Muscle layer of duodenum (tissue), 2 donors: ENCODE results near the gene OR5B21.

Experiments used
- H3K27ac ChIP-seq: one replicate; pipeline ENCODE4 v1.7.0; 2013; ENCODE audit warnings: mild to moderate bottlenecking, low read length
- H3K27me3 ChIP-seq: one replicate; pipeline ENCODE4 v1.7.0; 2013; ENCODE audit warnings: low read depth, mild to moderate bottlenecking, control low read depth, low read length
- H3K36me3 ChIP-seq, 2 donors: one replicate each; pipeline ENCODE4 v1.7.0; 2013; ENCODE audit warnings: low read length in 2 of 2, control low read depth in 1 of 2, mild to moderate bottlenecking in 1 of 2; ENCODE audit not compliant: insufficient read depth in 2 of 2, control insufficient read depth in 1 of 2
- H3K4me1 ChIP-seq, 2 donors: one replicate each; pipeline ENCODE4 v1.7.0; 2013; ENCODE audit warnings: low read length in 2 of 2, mild to moderate bottlenecking in 2 of 2, control low read depth in 1 of 2, moderate library complexity in 1 of 2; ENCODE audit not compliant: insufficient read depth in 2 of 2, control insufficient read depth in 1 of 2
- H3K4me3 ChIP-seq, 2 donors: one replicate each; pipeline ENCODE4 v1.7.0; 2013; ENCODE audit warnings: low read length in 2 of 2, low read depth in 1 of 2, mild to moderate bottlenecking in 1 of 2
- H3K9me3 ChIP-seq, 2 donors: one replicate each; pipeline ENCODE4 v1.7.0; 2013; ENCODE audit warnings: low read length in 2 of 2, control low read depth in 1 of 2, mild to moderate bottlenecking in 1 of 2; ENCODE audit not compliant: control insufficient read depth in 1 of 2
- donor health status: healthy.

The OR5B21 gene

DNA sequence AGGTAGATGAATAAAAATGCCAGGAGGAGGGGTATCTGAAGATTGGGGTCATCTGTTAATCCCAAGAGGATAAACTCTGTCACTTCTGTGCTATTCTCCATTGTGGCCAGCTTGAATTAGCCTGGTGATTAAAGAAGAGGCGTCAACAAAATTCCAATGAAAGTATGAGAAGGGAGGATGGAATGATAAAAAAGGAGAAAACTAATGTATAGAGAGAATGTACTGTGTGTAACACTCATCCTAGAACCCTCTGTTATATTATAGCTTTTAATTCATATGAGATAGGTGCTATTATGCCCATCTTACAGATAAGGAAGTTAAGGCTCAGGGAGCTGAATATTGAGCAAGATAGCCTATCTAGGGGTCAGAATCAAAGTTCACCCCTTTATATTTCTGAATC, at the start of gene OR5B21:
Gene OR5B21, minus strand, starts transcription at position 101 of the 400 bp plus-strand sequence. Its CDS starts 0 bp downstream, at position 101.
- Histone ChIP-seq H3K27ac (no peak within 1 kb of the TSS), H3K4me3 (no peak within 1 kb of the TSS), H3K4me1 (no peaks in the 10 kb centered on the region), H3K36me3 (no peaks in the 10 kb centered on the region), H3K9me3 (no peaks in the 10 kb centered on the region), H3K27me3 (no peaks in the 10 kb centered on the region)

DNA sequence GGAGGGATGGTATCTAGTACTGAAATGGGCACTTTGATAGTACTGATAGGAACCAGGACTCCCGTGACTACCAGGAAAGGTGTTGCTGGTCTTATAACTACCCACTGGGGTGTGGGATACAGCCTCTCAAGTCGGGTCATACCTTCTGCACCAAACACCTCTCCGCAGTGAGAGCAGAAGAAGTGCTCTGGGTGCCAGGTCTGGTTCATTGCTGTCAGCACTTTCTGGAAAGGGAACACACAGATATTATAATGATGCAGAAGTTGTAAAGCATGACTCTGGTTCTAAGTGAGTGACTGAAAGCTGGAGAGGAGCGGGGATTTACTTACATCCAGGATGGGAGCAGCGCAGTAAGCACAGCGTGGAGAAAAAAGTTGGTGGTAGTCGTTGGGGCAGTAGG, 41.7 kb upstream of the OR5B21 start:
- Histone ChIP-seq H3K36me3 (peaks cover 58 to 69% of the 10 kb centered on the region in 2 donors), H3K4me1 (no peaks in the 10 kb centered on the region), H3K9me3 (no peaks in the 10 kb centered on the region), H3K27me3 (no peaks in the 10 kb centered on the region), H3K4me3 (no peak overlapping the region), H3K27ac (no peak overlapping the region)

DNA sequence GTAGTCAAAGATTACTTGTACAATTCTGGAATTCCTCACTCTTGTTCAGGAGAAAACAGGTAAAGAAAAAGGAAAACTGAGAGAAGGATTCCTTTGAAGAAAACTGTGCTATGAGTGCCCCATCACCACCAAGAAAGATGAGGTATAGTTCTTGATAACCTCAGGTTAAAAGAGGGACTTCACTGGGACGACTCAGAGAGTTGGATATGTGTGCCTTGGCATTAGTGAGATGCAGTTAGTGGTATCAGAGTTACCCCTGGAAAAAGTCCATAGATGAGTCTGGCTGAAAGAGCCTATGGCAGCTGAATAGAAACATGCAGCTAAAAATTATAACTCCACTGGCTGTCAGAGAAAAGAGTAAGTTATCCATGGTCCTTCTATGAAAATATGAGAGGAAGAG, 38.9 kb upstream of the OR5B21 start:
- H3K36me3 ChIP-seq = peaks cover 63 to 65% of the 10 kb centered on the region in 2 donors
- no peaks in the 10 kb centered on the region for H3K27me3 ChIP-seq
- H3K4me1 ChIP-seq = no peaks in the 10 kb centered on the region
- H3K27ac ChIP-seq = no peak overlapping the region
- no peak overlapping the region for H3K4me3 ChIP-seq
- H3K9me3 ChIP-seq = no peaks in the 10 kb centered on the region

DNA sequence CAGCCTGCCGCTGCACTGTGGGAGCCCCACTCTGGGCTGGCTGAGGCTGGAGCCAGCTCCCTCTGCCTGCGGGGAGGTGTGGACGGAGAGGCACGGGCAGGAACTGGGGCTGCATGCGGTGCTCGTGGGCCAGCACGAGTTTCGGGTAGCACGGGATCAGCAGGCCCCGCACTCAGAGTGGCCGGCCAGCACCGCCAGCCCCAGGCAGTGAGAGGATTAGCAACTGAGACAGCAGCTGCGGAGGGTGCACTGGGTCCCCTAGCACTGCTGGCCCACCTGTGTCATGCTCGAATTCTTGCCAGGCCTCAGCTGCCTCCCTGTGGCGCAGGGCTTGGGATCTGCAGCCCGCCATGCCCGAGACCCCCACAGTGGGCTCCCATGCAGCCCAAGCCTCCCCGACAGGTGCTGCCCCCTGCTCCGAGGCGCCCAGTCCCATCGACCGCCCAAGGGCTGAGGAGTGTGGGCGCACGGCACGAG, 24.0 kb upstream of the OR5B21 start:
- Histone ChIP-seq H3K4me3 (no peak overlapping the region), H3K36me3 (peaks cover 10 to 33% of the 10 kb centered on the region in 2 donors), H3K27me3 (no peaks in the 10 kb centered on the region), H3K9me3 (no peaks in the 10 kb centered on the region), H3K27ac (no peak overlapping the region), H3K4me1 (no peaks in the 10 kb centered on the region)

DNA sequence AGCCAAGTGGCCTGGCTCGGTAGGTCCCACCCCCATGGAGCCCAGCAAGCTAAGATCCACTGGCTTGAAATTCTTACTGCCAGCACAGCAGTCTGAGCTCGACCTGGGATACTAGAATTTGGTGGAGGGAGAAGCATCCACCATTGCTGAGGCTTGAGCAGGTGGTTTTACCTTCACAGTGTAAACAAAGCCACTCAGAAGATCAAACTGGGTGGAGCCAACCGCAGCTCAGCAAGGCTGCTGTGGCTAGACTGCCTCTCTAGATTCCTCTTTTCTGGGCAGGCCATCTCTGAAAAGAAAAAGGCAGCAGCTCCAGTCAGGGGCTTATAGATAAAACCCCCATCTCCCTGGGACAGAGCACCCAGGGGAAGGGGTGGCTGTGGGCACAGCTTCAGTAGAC, 22.3 kb upstream of the OR5B21 start:
- Histone ChIP-seq H3K9me3 (no peaks in the 10 kb centered on the region), H3K4me3 (no peak overlapping the region), H3K27me3 (no peaks in the 10 kb centered on the region), H3K4me1 (no peaks in the 10 kb centered on the region), H3K36me3 (peaks cover 10 to 36% of the 10 kb centered on the region in 2 donors), H3K27ac (no peak overlapping the region)

DNA sequence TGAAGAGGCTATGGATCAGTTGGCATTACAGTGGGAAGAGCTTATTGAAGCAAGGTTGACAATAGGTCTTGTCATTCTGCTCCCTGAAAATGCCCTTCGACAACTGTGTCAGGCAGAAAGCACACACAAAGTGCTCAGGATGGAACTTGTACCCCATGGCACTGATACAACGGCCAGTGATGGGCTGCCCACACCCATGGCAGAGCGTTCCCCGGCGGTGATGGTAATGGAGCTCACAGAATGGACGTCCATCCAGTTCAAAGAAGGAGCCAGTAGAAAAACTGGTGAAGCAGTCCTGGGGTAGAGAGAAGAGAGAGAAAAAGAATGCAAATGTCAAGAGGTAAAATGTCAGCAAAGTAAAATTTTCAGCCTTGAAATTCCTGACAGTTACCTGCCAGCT, 19.5 kb upstream of the OR5B21 start:
- Histone ChIP-seq H3K36me3 (peaks cover 10 to 32% of the 10 kb centered on the region in 2 donors), H3K4me3 (no peak overlapping the region), H3K4me1 (peaks cover 0 to 10% of the 10 kb centered on the region in 2 donors), H3K27ac (no peak overlapping the region), H3K27me3 (no peaks in the 10 kb centered on the region), H3K9me3 (no peaks in the 10 kb centered on the region)

DNA sequence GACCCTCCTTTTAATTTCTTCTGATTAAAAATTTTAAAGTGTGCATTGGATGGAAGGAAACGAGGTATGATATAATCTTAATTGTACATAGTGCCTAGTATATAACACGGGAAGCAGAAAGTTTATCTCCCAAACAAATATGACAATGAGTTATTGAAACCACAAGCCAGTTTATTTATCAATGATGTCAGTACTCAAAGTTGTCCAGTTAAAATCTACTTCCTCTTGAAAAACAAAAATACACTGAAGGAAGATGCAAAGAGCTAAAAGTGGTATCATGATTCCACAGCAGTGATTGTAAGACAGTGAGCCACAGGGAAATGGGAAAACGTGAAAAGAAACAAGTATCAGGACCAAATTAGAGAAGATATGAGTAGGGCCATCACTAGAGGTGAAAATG, 18.8 kb upstream of the OR5B21 start:
- no peaks in the 10 kb centered on the region for H3K9me3 ChIP-seq
- H3K27me3 ChIP-seq = no peaks in the 10 kb centered on the region
- no peak overlapping the region for H3K27ac ChIP-seq
- peaks cover 0 to 10% of the 10 kb centered on the region in 2 donors for H3K4me1 ChIP-seq
- peaks cover 10 to 27% of the 10 kb centered on the region in 2 donors for H3K36me3 ChIP-seq
- H3K4me3 ChIP-seq = no peak overlapping the region

DNA sequence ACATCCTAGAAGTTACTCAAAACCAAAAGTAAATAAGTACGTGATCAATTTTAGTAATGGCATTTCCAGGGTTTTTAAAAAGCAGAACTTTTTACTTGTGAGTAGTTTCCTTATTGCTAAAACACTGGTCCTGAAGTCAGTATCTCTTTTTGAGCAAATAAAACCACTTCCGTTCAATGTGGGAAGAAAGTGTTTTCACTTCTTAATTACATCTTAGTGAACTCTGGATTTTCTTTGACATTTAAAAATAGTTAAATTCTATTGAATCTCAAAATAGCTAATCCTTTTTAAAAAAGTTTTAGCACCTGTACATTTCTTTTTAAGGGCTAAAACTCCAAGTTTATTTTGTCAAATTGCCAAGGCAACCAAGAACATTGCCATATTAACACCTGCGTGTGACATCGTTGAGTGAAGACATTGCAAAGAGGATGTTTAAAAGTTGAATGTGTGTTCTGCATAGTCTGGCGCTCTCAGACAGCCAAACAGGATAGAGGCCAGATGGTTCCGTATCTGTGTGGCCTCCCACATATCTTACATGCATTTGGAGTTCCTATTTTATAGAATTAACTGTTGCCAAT, 17.2 kb upstream of the OR5B21 start:
- Histone ChIP-seq H3K9me3 (no peaks in the 10 kb centered on the region), H3K36me3 (peaks cover 10 to 21% of the 10 kb centered on the region in 2 donors), H3K27ac (no peak overlapping the region)

DNA sequence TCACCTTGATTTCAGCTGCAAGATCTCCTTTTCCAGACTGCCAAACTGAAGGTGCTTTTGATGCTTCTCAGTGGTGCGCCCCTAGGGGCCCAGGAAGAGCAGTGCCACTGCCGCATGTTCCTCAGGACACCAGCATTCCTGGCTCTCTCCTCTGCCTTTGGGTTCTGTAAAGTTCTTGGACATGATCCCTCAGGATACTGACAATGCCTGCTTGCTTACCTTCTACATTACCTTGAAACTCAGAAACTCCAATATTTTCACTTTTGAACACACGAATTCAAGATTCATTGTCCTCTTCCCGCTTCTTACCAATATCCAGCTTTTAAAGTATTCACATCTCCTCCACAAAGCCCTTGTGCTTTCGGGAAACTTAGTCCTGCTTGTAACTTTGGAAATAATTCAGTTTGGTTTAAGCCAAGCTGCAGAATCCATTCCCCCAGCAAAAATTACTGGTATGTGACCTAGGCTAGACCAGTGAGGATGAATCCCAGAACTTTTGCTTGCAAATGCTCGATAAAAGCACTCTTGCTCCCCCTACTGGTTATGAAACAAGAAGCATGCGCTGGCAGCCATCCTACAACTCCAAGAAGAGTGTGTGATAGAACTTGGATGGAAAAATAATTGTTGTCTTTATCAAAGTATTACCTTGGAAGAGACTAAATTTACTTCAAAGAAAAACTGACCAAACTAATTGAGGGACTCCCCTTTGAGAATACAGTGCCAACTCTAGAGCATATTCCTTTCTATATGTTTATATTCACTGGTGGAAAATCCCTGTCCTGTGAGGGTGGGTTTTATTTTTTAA, 16.5 kb upstream of the OR5B21 start:
- no peak overlapping the region for H3K27ac ChIP-seq
- H3K4me3 ChIP-seq = peak overlapping the region; percentile 24 to 26
- peaks cover 0 to 10% of the 10 kb centered on the region in 2 donors for H3K4me1 ChIP-seq
- H3K27me3 ChIP-seq = no peaks in the 10 kb centered on the region
- no peaks in the 10 kb centered on the region for H3K9me3 ChIP-seq
- H3K36me3 ChIP-seq = peaks cover 10 to 16% of the 10 kb centered on the region in 2 donors

More for the DNA sequence above, 17.2 kb upstream of the OR5B21 start:
- Histone ChIP-seq H3K4me3 (no peak overlapping the region), H3K4me1 (peaks cover 0 to 10% of the 10 kb centered on the region in 2 donors), H3K27me3 (no peaks in the 10 kb centered on the region)

DNA sequence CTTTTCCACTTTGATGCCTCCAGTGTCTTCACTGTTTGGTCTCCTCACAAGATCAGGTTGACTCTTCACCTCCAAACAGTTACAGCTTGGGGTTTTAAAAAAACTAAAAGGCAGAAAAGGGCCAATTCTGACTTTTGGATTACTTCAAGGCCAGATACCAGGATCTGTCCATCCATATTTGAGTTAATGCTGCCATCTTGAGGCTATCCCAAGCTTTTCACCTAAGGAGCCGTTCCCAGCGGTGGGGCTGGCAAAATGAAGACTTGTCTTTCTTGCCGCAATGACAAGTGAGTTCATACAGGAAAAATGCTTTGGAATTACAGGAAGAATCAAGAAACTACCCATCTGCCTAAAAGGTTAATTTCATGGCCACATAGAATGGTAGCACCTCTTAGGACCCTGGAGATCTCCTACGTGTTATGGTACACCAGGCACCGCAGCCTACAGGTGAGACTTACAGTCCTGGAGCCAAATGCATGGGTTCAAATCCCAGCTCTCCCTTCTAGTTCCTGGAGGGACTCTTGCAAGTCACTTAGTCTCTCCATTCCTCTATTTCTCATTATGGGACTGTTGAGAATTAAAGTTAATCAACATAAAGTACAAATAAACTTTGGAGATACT, 6.0 kb upstream of the OR5B21 start:
- H3K27me3 ChIP-seq = peaks cover 4% of the 10 kb centered on the region
- H3K27ac ChIP-seq = no peak overlapping the region

DNA sequence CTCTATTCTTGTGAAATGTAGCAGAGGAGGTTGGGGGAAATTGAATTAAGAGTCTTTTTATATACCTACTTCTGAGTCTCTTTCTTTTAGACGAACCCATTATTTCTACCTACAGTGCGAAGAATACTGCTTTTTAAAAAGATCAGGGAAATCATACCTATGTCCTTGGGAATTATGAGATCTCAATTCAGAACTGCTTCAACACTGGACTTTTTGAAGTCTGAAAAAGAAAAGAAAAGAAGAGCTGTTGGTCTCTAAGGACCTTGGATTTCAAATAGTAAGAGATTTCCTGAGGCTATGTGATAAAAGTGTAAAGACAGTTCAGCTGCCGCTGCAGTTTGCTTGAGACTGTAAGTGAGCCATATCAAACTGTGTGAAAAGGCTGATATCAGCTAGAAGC, 3.7 kb upstream of the OR5B21 start:
- Histone ChIP-seq H3K36me3 (no peaks in the 10 kb centered on the region), H3K4me3 (no peak overlapping the region), H3K4me1 (no peaks in the 10 kb centered on the region), H3K9me3 (no peaks in the 10 kb centered on the region), H3K27ac (no peak overlapping the region), H3K27me3 (peaks cover 4% of the 10 kb centered on the region)

More for the DNA sequence above, 6.0 kb upstream of the OR5B21 start:
- H3K4me3 ChIP-seq = no peak overlapping the region
- H3K9me3 ChIP-seq = no peaks in the 10 kb centered on the region
- H3K36me3 ChIP-seq = no peaks in the 10 kb centered on the region
- no peaks in the 10 kb centered on the region for H3K4me1 ChIP-seq
